ENCODE results near the gene ADGRE3.

Gene ADGRE3

GRCh38 chr19:14571695-14572490, 102.8 kb downstream of the ADGRE3 start, which contains the start of gene NDUFB7:
NDUFB7 (minus strand) TSS chr19:14572066; CDS start chr19:14572000, 66 bp downstream.
- peaks cover 27% of the 10 kb centered on the region for H3K4me1 ChIP-seq (ENCODE audit: insufficient read depth, low read length, severe bottlenecking)
- TF ChIP-seq CTCF (IDR thresholded peaks at IDR 0.05; ENCODE audit: low read length) (peak; percentile 91), EZH2 (IDR thresholded peaks at IDR 0.05; ENCODE audit: borderline replicate concordance, low read length) (no peak)
- H3K9me3 ChIP-seq (ENCODE audit: low read length), result no peaks in the 10 kb centered on the region
- no peaks in the 10 kb centered on the region for H4K20me1 ChIP-seq (ENCODE audit: insufficient read depth, low read length)
- H3K27ac ChIP-seq (ENCODE audit: low read depth, low read length, poor library complexity, severe bottlenecking), result peak within 1 kb of the TSS; percentile 55
- H3K4me3 ChIP-seq (ENCODE audit: low read depth, low read length, poor library complexity, severe bottlenecking), result peak within 1 kb of the TSS; percentile 78
- no peak within 1 kb of the TSS for H2AFZ ChIP-seq (ENCODE audit: low read length)
- peak within 1 kb of the TSS; percentile 88 for H3K4me2 ChIP-seq (ENCODE audit: low read length)
- H3K27me3 ChIP-seq (ENCODE audit: insufficient read depth, low read length), result no peaks in the 10 kb centered on the region
- peak within 1 kb of the TSS; percentile 79 for H3K9ac ChIP-seq (ENCODE audit: low read length)
- H3K9me2 ChIP-seq (ENCODE audit: low read depth, low read length), result no peaks in the 10 kb centered on the region
- H3K79me2 ChIP-seq (ENCODE audit: insufficient read depth, low read length), result peaks cover 9% of the 10 kb centered on the region
- H3K36me3 ChIP-seq (ENCODE audit: insufficient read depth, low read length), result peaks cover 8% of the 10 kb centered on the region; the same call in 1 of the 2 replicates
- no peaks in the 10 kb centered on the region for H3F3A ChIP-seq (ENCODE audit: insufficient read depth, low read length)

GRCh38 chr19:14570864-14571527, 103.6 kb downstream of the ADGRE3 start:
- peaks cover 14% of the 10 kb centered on the region; the same call in 1 of the 2 replicates for H3K36me3 ChIP-seq (ENCODE audit: insufficient read depth, low read length)
- no peak overlapping the region for H2AFZ ChIP-seq (ENCODE audit: low read length)
- no peaks in the 10 kb centered on the region for H3K9me3 ChIP-seq (ENCODE audit: low read length)
- H3K4me2 ChIP-seq (ENCODE audit: low read length), result peak overlapping the region; percentile 88
- no peak overlapping the region for H3K27ac ChIP-seq (ENCODE audit: low read depth, low read length, poor library complexity, severe bottlenecking)
- no peak for TF ChIP-seq EZH2 (IDR thresholded peaks at IDR 0.05; ENCODE audit: borderline replicate concordance, low read length)
- TF ChIP-seq CTCF (IDR thresholded peaks at IDR 0.05; ENCODE audit: low read length), result no peak
- H3K4me1 ChIP-seq (ENCODE audit: insufficient read depth, low read length, severe bottlenecking), result peaks cover 27% of the 10 kb centered on the region
- no peaks in the 10 kb centered on the region for H3F3A ChIP-seq (ENCODE audit: insufficient read depth, low read length)
- H4K20me1 ChIP-seq (ENCODE audit: insufficient read depth, low read length), result no peaks in the 10 kb centered on the region
- no peaks in the 10 kb centered on the region for H3K27me3 ChIP-seq (ENCODE audit: insufficient read depth, low read length)
- H3K9me2 ChIP-seq (ENCODE audit: low read depth, low read length), result no peaks in the 10 kb centered on the region
- H3K4me3 ChIP-seq (ENCODE audit: low read depth, low read length, poor library complexity, severe bottlenecking), result peak overlapping the region; percentile 78
- peak overlapping the region; percentile 79 for H3K9ac ChIP-seq (ENCODE audit: low read length)
- peaks cover 9% of the 10 kb centered on the region for H3K79me2 ChIP-seq (ENCODE audit: insufficient read depth, low read length)

Measured in OCI-LY1 (cell line).